ENCODE results near the gene KIT.

The KIT gene

DNA sequence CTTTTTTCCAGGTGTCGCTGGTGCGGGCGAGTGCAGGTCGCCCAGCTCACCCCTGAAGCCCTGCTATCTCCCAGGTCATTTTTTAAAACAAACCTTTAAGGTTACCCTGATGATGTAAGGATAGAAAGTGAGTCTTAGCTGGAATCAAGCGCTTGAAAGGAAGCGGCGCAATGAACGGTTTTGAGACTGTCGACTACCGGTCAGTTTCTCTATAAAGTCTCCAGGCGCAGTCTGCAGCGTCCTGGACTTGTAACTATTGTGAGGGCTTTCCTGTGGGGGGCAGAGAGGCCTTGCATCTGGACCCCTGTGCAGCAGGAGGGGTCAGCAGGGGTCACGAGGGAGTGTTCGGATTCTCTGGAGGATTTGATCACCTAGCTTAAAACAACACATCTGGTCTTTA lies 1.6 kb downstream of the KIT start:
- intact Hi-C loops (cut with DNase I): loop anchor here (10.0 kb wide), 2 partner anchors 125 to 185 kb away; no protein-coding TSS in a partner anchor
- DNase-seq: peak in 7 of 42 donors; percentile 12 to 54 (median 28)

DNA sequence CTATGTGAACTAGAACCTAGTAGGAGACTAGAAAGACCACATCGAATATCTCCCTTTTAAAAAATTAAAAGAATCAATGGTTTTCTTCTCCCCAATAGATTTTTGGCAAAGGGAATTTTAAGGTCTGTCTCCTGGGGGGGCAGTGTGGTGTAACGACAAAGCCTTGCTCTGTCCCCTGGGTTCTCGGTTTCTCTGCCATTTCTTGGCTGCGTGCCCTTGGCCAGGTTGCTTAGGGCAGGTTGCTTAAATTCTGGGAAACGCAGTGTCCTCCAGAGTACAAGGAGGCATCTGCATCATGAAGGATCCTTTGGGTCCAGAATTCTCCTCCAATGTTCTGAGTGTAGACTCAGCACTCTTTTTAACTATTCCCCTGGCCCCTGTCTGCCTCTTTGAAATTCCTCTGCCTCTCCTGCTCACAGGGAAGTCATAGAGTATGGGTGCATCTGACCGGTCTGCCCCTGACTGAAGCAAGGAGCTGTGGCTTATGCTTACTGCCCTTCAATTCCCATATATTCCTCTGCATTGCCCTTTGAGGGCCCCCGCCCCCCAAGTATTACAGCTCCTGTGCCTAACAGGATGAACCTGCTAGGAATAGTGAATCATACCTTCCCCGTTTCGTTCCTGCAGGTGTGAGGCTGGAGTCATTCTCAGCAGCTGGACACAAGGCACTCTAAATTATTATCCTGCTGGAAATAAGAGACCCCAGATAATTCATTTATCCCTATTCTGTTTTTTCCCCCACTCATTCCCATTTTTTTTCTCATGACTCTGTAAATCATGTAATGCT lies 2.2 kb downstream of the KIT start:
- intact Hi-C loops (cut with DNase I): loop anchor here (10.0 kb wide), 3 partner anchors 75 to 185 kb away; no protein-coding TSS in a partner anchor
- no peak for DNase-seq

DNA sequence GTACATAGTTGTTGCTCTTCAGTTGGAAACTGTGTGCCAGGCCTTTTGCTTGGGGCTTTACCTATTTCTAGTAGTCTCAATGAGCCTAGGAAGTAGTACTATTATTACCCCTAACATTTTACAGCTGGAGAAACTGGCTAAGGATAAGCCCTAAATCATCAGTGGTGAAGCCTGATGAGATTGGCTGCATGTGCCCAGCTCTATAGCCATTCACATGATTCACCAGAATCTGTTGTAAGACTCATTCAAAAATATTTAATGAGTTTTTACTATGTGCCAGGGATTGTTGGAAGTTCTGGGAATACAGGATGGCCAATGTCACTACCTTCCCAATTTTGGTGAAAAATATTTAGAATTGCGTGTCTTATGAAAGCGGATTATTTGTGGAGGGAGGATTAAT lies 2.8 kb downstream of the KIT start:
- intact Hi-C loops (cut with DNase I): loop anchor here (10.0 kb wide), 1 partner anchor 74 kb away; no protein-coding TSS in a partner anchor
- no peak for DNase-seq

DNA sequence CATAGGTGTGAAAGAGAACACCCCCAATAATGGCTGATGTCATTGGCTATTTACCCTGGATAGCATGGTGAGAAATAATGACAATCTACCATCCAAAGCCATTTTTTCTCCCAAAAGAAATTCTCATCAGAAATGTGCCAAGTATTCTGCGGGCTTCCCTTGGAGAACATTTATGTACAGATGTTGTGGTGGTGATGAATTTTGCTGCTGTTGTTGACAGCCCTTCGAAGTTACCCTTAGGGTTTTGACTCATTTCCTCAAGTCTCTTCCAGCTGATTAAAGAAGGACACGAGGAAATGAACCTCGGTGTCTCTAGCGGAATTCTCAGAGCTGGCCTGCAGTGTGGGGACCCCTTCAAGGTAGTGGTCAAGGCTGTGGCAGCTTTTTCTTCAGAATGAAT lies 3.4 kb downstream of the KIT start:
- intact Hi-C loops (cut with DNase I): loop anchor here (10.0 kb wide), 1 partner anchor 74 kb away; no protein-coding TSS in a partner anchor
- no peak for DNase-seq

DNA sequence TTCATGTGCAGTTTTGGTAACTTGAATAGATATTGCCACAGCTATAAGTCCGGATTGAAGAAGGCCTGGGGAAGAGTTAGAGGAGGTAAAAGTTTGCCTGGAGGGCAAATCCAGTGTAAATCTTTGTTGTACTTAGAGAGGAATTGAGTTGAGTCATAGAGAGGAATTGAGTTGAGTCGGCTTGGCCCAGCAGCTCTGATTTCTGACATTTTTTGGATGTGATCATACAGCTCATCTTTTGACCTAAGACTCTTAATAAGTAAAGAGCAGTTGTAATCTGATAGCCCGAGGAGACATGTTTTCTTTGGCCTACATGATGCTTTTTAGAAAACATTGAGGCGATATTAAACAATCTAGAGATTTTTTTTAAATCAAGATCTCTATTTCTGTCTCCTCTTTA lies 3.9 kb downstream of the KIT start:
- DNase-seq: no peak
- intact Hi-C loops (cut with DNase I): loop anchor here (10.0 kb wide), 1 partner anchor 73 kb away; no protein-coding TSS in a partner anchor

DNA sequence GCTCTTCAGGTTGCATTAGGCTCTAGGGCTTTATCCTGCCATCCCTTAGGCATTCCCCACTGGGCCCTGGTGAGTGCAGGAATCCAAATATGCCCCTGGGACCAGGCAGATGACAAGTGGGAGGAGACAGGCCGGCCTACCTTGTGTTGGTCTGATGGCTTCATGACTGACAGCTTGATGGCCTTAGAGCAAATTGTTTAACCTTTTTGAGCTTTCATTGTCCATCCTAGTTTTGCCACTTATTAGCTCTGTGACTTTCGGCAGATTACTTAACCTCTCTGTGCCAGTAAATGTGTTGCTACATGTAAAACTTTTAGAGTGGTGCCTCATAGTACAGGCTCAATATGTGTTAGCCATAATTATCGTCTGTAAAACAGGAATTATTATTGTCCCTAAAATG lies 4.4 kb downstream of the KIT start:
- intact Hi-C loops (cut with DNase I): loop anchor here (10.0 kb wide), 1 partner anchor 73 kb away; no protein-coding TSS in a partner anchor
- no peak for DNase-seq

DNA sequence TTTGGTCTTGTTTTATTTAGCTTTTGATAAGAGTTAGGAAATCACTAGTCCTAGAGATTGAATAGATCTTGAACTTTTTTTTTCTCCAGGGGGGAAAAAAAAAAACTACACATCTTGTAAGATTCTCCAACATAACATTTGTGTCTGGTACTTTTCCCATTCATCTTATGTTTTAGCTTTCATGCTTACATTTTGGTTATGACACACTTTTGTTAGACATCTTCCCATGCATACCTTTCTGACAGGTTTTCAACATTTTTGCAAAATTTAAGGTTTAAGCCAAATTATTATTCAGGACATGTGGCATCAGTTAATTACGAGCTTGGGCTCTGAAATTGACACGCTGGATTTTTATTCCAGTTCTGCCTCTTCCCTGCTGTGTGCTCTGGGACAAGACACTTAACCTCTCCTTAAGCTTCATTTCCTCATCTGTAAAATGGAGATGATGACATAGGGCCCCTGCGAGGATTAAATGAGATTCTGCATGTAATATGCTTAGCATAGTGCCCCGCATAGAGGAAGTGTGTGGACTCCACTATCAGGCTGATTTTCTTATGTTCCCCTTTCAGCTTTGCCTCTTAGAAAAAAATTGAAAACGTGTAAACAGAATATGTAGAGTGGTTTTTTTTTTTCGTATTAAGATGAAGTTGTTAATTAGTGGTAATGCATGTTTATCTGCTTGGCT lies 5.3 kb downstream of the KIT start:
- DNase-seq: no peak
- intact Hi-C loops (cut with DNase I): loop anchor here (10.0 kb wide), 1 partner anchor 72 kb away; no protein-coding TSS in a partner anchor

DNA sequence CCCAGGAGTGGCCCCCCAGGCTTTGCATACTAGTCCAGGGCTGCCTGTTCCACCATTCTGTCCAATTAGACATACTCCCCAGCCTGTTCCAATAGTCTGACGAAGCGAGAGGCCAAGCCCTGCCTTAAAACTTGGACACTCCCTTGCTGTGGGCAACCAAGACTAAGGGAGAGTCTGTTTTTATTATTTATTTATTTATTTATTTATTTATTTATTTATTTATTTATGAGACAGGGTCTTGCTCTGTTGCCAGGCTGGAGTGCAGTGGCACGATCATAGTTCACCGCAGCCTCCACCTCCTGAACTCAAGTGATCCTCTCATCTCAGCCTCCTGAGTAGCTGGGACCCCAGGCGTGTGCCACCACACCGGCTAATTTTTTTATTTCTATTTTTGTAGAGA lies 6.6 kb downstream of the KIT start:
- DNase-seq: no peak
- intact Hi-C loops (cut with DNase I): loop anchor here (10.0 kb wide), 1 partner anchor 70 kb away; no protein-coding TSS in a partner anchor

DNA sequence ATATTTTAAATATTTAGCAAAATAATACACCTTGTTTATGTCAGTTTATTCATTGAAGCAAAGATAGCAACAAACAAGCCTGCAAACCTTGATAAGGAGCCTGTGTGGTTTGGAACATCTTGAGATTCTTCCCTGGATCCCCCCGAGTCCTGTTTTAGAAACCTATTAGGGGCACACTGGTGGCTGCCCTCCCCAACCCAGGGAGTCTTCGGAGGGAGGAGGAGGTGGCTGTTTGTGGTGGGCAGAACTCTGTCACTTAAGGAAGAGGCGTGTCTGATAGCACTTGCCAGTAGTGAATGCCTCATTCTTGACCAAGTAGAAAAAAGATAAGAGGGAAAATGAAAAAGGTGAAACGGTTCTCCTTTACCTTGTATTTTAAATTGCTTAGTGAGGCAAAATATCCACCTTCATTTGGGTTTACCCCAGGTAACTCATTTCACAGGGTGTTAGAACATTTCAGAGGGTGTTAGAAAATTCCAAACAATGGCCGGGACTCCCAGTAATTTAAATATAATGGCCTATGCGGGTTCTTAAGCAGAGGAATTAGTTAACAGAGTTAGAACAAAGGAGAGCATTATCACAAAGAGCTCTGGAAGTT lies 10.4 kb downstream of the KIT start:
- no peak for DNase-seq
- intact Hi-C loops (cut with DNase I): loop anchor here (10.0 kb wide), 1 partner anchor 67 kb away; no protein-coding TSS in a partner anchor

DNA sequence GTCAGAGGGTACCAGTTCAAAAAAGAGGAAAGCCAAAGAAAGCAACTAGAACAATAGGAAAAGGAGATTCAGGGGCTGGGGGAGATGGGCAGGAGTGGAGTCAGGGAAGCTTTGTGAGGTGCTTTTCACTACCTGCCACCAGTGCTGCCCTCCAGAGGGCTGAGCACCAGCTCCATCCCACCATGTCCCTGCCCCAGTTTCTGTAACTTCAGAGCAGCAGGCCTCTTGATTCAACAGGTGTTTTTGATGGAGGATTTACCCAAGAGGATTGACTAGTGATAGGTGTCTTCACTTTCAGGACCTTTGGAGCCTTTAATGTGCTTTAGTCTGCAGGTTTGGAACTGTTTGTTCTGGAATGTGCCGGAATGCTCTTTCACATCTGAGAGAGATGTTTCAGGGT lies 12.1 kb downstream of the KIT start:
- intact Hi-C loops (cut with DNase I): loop anchor here (10.0 kb wide), 1 partner anchor 65 kb away; no protein-coding TSS in a partner anchor
- no peak for DNase-seq

DNA sequence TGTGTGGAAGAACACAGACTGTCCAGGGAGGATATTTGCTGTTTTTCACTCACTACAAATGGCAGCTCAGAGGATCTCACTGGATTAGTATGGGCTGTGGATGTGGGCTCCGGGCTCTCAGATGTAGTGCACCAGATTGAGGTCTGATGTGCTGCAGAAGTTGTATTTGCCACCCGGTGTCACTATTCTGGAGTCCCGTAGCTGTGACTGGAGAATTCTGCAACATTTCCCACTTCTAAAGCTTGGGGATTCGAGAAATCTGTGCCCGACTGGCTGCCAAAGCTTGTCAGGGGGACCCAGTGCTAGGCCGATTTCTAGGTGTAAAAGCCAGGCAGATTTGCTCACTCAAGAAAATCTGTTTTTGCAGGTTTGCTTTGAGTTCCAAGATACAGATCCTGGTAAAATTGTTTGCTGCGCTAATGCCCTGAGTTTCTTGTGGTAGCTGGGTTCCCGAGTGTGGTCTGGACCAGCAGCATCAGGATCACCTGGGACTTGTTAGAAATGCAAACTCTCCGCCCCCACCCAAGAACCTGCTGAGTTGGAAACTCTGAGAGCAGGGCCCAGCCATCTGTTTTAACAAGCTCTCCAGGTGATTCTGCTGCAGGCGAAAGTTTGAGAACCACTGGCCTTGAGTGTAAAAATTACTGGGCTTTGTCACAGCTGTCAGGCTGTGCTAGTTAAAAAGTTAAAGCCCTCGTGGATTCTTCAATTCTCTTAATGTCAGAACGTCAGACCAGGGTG lies 18.1 kb downstream of the KIT start:
- peak in 9 of 42 donors; percentile 11 to 69 (median 39) for DNase-seq
- intact Hi-C loops (cut with DNase I): no loop called here

DNA sequence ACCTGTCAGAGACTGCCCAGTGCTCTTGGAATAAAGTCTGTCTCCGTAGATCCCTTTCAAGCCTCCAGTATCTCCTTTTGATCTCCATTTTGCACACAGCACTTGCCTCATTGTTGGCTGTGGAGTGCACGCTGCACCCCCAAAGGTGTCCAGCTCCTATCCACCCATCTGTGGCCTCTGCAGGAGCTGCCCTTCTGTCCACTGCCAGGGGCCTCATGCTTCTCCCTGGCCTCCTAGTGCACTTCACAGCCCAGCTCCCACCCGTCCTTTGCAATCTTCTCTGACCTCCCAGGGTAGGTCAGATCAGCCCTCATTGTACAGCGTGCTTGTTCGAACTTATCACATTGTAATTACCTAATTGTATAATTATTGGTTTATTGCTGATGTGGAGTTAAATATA lies 18.9 kb downstream of the KIT start:
- intact Hi-C loops (cut with DNase I): no loop called here
- DNase-seq: no peak

DNA sequence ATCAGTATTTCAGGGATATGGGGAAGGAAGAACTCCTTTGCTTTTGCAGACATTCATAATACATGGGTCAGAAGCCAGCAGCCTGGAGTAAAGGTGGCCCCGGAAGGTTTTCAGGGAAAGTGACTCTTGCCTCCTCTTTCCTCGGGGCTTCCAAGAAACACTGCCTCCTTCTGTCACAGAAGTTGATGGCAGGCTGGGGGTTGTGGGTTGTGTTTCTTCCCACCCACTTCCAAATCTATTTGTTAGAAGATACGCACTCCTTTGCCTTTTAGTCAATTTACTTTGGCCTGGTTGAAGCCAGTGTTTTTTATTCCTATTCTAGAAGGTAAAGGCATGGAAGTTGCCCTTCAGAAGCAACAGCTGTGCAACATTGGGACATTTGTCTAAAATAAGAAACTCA lies 19.7 kb downstream of the KIT start:
- no peak for DNase-seq

DNA sequence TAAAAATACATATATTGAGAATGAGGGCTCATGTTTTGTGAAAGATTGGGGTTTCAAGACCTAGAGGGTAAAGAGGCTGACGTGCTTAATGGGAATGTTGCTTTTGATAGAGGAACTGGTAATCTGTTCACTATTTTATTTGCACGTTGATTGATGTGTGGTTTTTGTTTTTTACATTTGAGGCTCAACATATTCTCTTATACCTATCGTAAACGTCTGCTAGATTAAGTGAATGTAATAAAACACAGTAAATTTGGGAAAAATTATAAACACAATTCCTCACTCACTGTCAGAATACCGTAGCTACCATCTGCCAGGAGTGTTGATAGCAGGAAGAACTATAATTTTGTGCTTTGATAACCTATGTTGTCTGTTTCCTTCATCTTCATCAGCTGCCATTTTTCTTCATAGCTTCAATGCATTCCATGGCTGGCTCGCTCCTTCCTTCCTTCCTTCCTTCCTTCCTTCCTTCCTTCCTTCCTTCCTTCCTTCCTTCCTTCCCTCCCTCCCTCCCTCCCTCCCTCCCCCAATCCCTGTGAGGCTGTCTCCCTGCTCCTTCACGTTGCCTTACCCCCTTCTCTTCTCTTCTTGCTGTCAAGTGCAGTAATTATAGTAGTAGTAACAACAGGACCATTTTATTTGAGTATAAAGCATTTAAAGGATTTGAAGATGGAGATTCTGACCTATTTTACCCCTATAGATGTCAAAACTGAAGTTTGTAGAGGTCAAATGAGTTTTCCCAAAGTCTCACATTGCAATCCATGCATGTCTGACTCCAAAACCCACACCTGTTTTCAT lies 20.3 kb downstream of the KIT start:
- DNase-seq: no peak
- intact Hi-C loops (cut with DNase I): no loop called here

More for the DNA sequence above, 19.7 kb downstream of the KIT start:
- intact Hi-C loops (cut with DNase I): no loop called here

DNA sequence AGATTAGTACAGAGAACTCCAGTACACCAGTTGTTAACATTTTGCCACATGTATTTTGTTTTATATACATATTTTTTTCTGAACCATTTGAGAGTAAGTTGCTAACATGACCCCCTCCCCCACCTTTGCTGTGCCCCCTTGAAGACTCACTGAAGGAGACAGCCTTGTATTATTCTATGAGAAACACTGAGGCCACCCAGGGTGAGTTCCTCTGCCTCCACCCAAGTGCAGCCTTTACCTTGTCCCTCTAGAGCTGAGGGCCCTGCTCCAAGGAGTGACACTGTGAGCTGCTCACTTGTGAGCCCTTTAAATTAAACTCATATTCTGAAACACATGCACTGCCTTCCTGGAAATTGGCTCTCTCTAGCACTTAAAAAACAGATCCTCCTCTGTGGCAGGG lies 21.1 kb downstream of the KIT start:
- intact Hi-C loops (cut with DNase I): no loop called here
- DNase-seq: no peak

DNA sequence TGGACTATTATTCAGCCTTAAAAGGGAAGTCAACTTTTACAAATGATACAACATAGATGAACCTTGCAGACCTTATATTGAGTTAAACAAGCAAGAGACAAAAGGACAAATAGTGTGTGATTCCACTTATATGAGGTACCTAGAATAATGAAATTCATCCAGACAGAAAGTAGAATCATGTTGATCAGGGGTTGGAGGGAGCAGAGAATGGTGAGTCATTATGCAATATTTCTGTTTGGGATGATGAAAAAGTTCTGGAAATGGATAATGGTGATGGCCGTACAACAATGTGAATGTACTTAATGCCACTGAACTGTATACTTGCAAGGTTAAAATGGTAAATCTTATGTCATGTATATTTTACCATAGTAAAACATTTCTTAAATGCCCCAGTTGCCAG lies 22.1 kb downstream of the KIT start:
- intact Hi-C loops (cut with DNase I): no loop called here
- DNase-seq: no peak

DNA sequence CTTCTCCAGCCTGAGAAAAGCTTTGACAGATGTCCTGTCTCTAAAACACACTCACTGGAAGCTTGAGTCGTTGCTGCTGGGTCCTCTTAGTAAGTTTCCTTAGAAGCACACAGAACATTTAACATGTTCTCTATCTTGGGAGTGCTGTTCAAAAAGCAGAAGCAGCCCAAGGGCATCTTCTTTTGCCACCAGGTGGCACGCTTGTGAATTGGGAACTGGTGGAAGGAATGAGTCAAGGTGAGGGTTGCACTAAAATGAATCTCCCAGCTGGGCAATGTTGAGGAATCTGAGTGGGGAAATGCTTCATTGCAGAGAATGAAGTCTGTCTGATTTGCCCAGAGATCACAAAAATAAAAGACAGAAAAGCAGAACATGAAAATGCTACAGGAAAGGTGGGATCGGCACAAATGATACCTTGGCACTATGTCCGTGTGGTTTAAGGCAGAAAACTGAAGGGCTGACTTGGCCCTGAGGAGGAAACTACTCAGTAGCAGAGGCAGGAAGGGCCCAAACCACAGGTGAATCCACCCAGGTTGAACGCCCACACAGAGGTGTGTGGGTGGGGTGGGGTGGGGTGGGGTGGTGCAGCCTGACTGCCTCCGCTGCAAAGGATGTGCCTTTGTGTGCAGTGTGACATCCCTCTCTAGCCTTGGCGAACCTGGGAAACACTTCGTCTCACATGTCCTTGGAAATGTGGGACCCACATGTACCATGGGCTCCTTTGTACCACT lies 26.0 kb downstream of the KIT start:
- intact Hi-C loops (cut with DNase I): no loop called here
- peak in 6 of 42 donors; percentile 13 to 43 (median 26) for DNase-seq

DNA sequence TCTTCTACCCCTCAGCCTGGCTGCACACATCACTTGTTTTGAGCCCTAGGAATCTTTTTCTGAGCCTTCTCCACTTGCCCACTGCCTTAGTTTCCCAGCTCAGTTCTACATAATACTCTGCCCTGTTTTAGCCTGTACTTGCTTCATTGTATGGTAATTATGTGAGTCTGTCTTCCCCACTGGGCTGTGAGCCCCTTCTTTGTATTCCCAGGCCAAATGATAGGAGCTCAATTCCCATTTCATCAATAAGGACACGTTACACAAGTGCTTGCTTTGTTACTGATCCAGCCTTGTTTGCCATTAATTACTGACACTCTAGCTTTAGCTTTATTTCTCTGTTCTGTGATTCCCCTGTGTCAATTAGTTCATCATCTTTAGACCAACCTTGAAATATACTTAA lies 28.1 kb downstream of the KIT start:
- DNase-seq: no peak
- intact Hi-C loops (cut with DNase I): no loop called here

Data from head of caudate nucleus (tissue), 42 donors.